Activated CD8-positive, alpha-beta memory T cell treated with anti-CD3 and anti-CD28 coated beads for 4 hours (primary cell): Measurements from ENCODE around the gene MACROD2.

ENCODE experiments used
- DNase-seq, 2 donors: peaks; one replicate each; pipeline ENCODE4 v3.0.0-alpha.2; 2020; ENCODE audit warnings: low read depth in 2 of 2

MACROD2 gene

GRCh38 chr20:16100767-16101166 lies 2105.5 kb downstream of the MACROD2 start:
- DNase-seq: no peak
